ENCODE results near the gene ASMTL.

GRCh38 chrX:1442016-1442665 lies 10.6 kb downstream of the ASMTL start:
- TF ChIP-seq CTCF (IDR thresholded peaks at IDR 0.05; ENCODE audit: insufficient read depth, low read length) (no peak), POLR2AphosphoS5 (IDR thresholded peaks at IDR 0.05; ENCODE audit: low read depth) (no peak)

Data from HL-60 (cell line).